ENCODE results near the gene PPP1R3D.
"Not testable (repeated sequence)": the region's sequence is repeated elsewhere in the genome, so short reads cannot be mapped to it uniquely, and the experiment has no call there.

The PPP1R3D gene

GRCh38 chr20:59908855-59909254 is 31.2 kb downstream of the PPP1R3D start:
- Histone ChIP-seq H3K27ac (no peak overlapping the region), H3K4me2 (no peak overlapping the region), H3K9ac (no peak overlapping the region), H2AFZ (ENCODE audit: low read depth) (no peak overlapping the region), H3K4me1 (ENCODE audit: low read depth, poor library complexity, severe bottlenecking) (no peaks in the 10 kb centered on the region), H3K4me3 (IDR thresholded peaks at IDR 0.05; ENCODE audit: insufficient read depth, low read depth, low read length) (no peak overlapping the region), H3K79me2 (ENCODE audit: insufficient read depth, low read depth) (no peaks in the 10 kb centered on the region), H4K20me1 (ENCODE audit: insufficient read depth) (no peaks in the 10 kb centered on the region), H3K27me3 (ENCODE audit: insufficient read depth, low read depth) (no peaks in the 10 kb centered on the region), H3K36me3 (ENCODE audit: insufficient read depth) (no peaks in the 10 kb centered on the region)
- no peak for TF ChIP-seq CTCF (conservative IDR thresholded peaks at IDR 0.05; ENCODE audit: low read depth, low read length)

GRCh38 chr20:59903621-59904020 is 36.5 kb downstream of the PPP1R3D start:
- Histone ChIP-seq H4K20me1 (ENCODE audit: insufficient read depth) (no peaks in the 10 kb centered on the region), H3K9ac (no peak overlapping the region), H3K27me3 (ENCODE audit: insufficient read depth, low read depth) (no peaks in the 10 kb centered on the region), H3K36me3 (ENCODE audit: insufficient read depth) (no peaks in the 10 kb centered on the region), H3K27ac (no peak overlapping the region), H3K79me2 (ENCODE audit: insufficient read depth, low read depth) (no peaks in the 10 kb centered on the region), H3K4me2 (no peak overlapping the region), H2AFZ (ENCODE audit: low read depth) (no peak overlapping the region), H3K4me1 (ENCODE audit: low read depth, poor library complexity, severe bottlenecking) (no peaks in the 10 kb centered on the region), H3K4me3 (IDR thresholded peaks at IDR 0.05; ENCODE audit: insufficient read depth, low read depth, low read length) (no peak overlapping the region)
- TF ChIP-seq CTCF (conservative IDR thresholded peaks at IDR 0.05; ENCODE audit: low read depth, low read length), result no peak

GRCh38 chr20:59902470-59902869 is 37.6 kb downstream of the PPP1R3D start:
- no peak overlapping the region for H3K9ac ChIP-seq
- no peaks in the 10 kb centered on the region for H3K27me3 ChIP-seq (ENCODE audit: insufficient read depth, low read depth)
- H3K36me3 ChIP-seq (ENCODE audit: insufficient read depth), result no peaks in the 10 kb centered on the region
- H3K4me1 ChIP-seq (ENCODE audit: low read depth, poor library complexity, severe bottlenecking), result no peaks in the 10 kb centered on the region
- H3K4me2 ChIP-seq, result no peak overlapping the region
- no peaks in the 10 kb centered on the region for H3K79me2 ChIP-seq (ENCODE audit: insufficient read depth, low read depth)
- no peak overlapping the region for H2AFZ ChIP-seq (ENCODE audit: low read depth)
- H3K4me3 ChIP-seq (IDR thresholded peaks at IDR 0.05; ENCODE audit: insufficient read depth, low read depth, low read length), result no peak overlapping the region
- no peaks in the 10 kb centered on the region for H4K20me1 ChIP-seq (ENCODE audit: insufficient read depth)
- TF ChIP-seq CTCF (conservative IDR thresholded peaks at IDR 0.05; ENCODE audit: low read depth, low read length), result no peak
- H3K27ac ChIP-seq, result no peak overlapping the region

GRCh38 chr20:59895908-59896307 is 44.2 kb downstream of the PPP1R3D start:
- H4K20me1 ChIP-seq (ENCODE audit: insufficient read depth), result no peaks in the 10 kb centered on the region
- no peak overlapping the region for H3K4me2 ChIP-seq
- H3K36me3 ChIP-seq (ENCODE audit: insufficient read depth), result no peaks in the 10 kb centered on the region
- no peak overlapping the region for H3K27ac ChIP-seq
- no peaks in the 10 kb centered on the region for H3K79me2 ChIP-seq (ENCODE audit: insufficient read depth, low read depth)
- H2AFZ ChIP-seq (ENCODE audit: low read depth), result no peak overlapping the region
- H3K27me3 ChIP-seq (ENCODE audit: insufficient read depth, low read depth), result no peaks in the 10 kb centered on the region
- no peak for TF ChIP-seq CTCF (conservative IDR thresholded peaks at IDR 0.05; ENCODE audit: low read depth, low read length)
- H3K4me1 ChIP-seq (ENCODE audit: low read depth, poor library complexity, severe bottlenecking), result no peaks in the 10 kb centered on the region
- H3K9ac ChIP-seq, result no peak overlapping the region
- H3K4me3 ChIP-seq (IDR thresholded peaks at IDR 0.05; ENCODE audit: insufficient read depth, low read depth, low read length), result no peak overlapping the region

- H3K4me2 ChIP-seq, result no peak overlapping the region
- H3K4me1 ChIP-seq (ENCODE audit: low read depth, poor library complexity, severe bottlenecking), result no peaks in the 10 kb centered on the region
Observed at GRCh38 chr20:59891581-59891980, 48.5 kb downstream of the PPP1R3D start.

GRCh38 chr20:59890035-59890434 is 50.1 kb downstream of the PPP1R3D start:
- not testable (repeated sequence) for H3K9ac ChIP-seq; H2AFZ ChIP-seq (ENCODE audit: low read depth); H3K36me3 ChIP-seq (ENCODE audit: insufficient read depth); H3K27ac ChIP-seq; H3K4me3 ChIP-seq (IDR thresholded peaks at IDR 0.05; ENCODE audit: insufficient read depth, low read depth, low read length); H4K20me1 ChIP-seq (ENCODE audit: insufficient read depth); H3K4me1 ChIP-seq (ENCODE audit: low read depth, poor library complexity, severe bottlenecking); H3K27me3 ChIP-seq (ENCODE audit: insufficient read depth, low read depth); H3K79me2 ChIP-seq (ENCODE audit: insufficient read depth, low read depth); H3K4me2 ChIP-seq

More at GRCh38 chr20:59891581-59891980, 48.5 kb downstream of the PPP1R3D start:
- Histone ChIP-seq H3K4me3 (IDR thresholded peaks at IDR 0.05; ENCODE audit: insufficient read depth, low read depth, low read length) (no peak overlapping the region), H3K36me3 (ENCODE audit: insufficient read depth) (no peaks in the 10 kb centered on the region), H3K27me3 (ENCODE audit: insufficient read depth, low read depth) (no peaks in the 10 kb centered on the region), H3K9ac (no peak overlapping the region), H2AFZ (ENCODE audit: low read depth) (no peak overlapping the region), H4K20me1 (ENCODE audit: insufficient read depth) (no peaks in the 10 kb centered on the region), H3K27ac (no peak overlapping the region), H3K79me2 (ENCODE audit: insufficient read depth, low read depth) (no peaks in the 10 kb centered on the region)
- TF ChIP-seq CTCF (conservative IDR thresholded peaks at IDR 0.05; ENCODE audit: low read depth, low read length), result no peak
